ENCODE data around the gene ZC3H12A.

DNA sequence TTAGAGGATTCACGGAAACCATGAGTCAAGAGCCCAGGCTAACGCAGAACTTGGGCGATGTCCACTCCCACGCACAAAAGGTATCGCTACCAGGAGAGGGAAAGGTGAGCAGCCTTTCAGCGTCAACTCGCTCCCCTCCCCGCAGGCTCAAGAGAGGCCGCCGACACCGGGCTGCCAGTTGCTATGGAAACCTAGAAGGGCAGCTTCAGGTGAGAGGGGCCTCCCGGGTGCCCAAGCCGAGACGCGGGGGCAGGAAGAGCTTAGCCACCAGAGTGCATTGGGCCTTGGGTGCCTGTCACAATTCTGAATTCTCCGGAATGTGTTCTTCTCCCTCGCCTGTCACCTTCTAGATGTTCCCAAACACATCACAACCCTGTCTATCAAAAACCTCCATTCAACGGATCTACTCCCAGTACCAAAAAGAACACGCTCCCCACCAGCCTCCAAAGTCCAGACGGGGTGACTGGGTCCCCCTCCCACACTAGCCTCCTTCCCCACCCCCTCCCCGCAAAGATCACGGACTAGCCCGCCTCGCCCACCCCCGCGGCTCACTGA lies 39.5 kb downstream of the ZC3H12A start:
- TF ChIP-seq, protein P1, sequence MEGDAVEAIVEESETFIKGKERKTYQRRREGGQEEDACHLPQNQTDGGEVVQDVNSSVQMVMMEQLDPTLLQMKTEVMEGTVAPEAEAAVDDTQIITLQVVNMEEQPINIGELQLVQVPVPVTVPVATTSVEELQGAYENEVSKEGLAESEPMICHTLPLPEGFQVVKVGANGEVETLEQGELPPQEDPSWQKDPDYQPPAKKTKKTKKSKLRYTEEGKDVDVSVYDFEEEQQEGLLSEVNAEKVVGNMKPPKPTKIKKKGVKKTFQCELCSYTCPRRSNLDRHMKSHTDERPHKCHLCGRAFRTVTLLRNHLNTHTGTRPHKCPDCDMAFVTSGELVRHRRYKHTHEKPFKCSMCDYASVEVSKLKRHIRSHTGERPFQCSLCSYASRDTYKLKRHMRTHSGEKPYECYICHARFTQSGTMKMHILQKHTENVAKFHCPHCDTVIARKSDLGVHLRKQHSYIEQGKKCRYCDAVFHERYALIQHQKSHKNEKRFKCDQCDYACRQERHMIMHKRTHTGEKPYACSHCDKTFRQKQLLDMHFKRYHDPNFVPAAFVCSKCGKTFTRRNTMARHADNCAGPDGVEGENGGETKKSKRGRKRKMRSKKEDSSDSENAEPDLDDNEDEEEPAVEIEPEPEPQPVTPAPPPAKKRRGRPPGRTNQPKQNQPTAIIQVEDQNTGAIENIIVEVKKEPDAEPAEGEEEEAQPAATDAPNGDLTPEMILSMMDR (IDR thresholded peaks at IDR 0.05) = no peak
- TF ChIP-seq POLR2A (IDR thresholded peaks at IDR 0.05) (no peak), POLR2AphosphoS5 (IDR thresholded peaks at IDR 0.05) (no peak)
